GM10248 (cell line): ENCODE data around the gene CYP4A22.
"Not testable (repeated sequence)": the region's sequence is repeated elsewhere in the genome, so short reads cannot be mapped to it uniquely, and the experiment has no call there.

Experiments used
- CTCF ChIA-PET: fragments of 300-600 bp; sonication (Branson Sonifier 250); formaldehyde crosslinking; extraction: SDS; loops from one replicate; lab custom pipeline; 2021; ENCODE audit warnings: antibody characterized with exemption; lab: Yijun Ruan, JAX
- POLR2A ChIA-PET: fragments of 350-650 bp; sonication (Branson Sonifier 250); formaldehyde crosslinking; extraction: SDS; loops from one replicate; lab custom pipeline; 2020; ENCODE audit warnings: antibody characterized with exemption; lab: Yijun Ruan, JAX
- DNase-seq: peaks from one replicate; pipeline ENCODE4 v3.0.0; 2012; ENCODE audit errors: extremely low spot score
- CTCF ChIP-seq: IDR thresholded peaks from 2 replicates; pipeline ENCODE4 v1.5.1; 2012; ENCODE audit warnings: mild to moderate bottlenecking, low read depth; ENCODE audit errors: extremely low read depth, missing control alignments, control extremely low read depth

Gene CYP4A22

GRCh38 chr1:47137198-47137597, at the start of gene CYP4A22:
Gene CYP4A22, plus strand, starts transcription at chr1:47137441. Its CDS starts 45 bp downstream, at chr1:47137486.
- ChIA-PET CTCF (no interaction called here), POLR2A (no interaction called here)
- DNase-seq = no peak
- TF ChIP-seq CTCF = no peak

- DNase-seq, POLR2A ChIA-PET, CTCF ChIA-PET: not testable (repeated sequence)
- TF ChIP-seq CTCF = peak; percentile 59
Measured at GRCh38 chr1:47089356-47089755, 47.9 kb upstream of the CYP4A22 start.

GRCh38 chr1:47091476-47091875, 45.8 kb upstream of the CYP4A22 start:
- POLR2A ChIA-PET, DNase-seq, CTCF ChIA-PET: not testable (repeated sequence)

GRCh38 chr1:47104816-47105215, 32.4 kb upstream of the CYP4A22 start:
- POLR2A ChIA-PET = no interaction called here
- TF ChIP-seq CTCF = no peak
- no peak for DNase-seq
- CTCF ChIA-PET = no interaction called here

GRCh38 chr1:47106792-47107191, 30.4 kb upstream of the CYP4A22 start:
- ChIA-PET POLR2A (no interaction called here), CTCF (no interaction called here)
- TF ChIP-seq CTCF = no peak
- DNase-seq = no peak

GRCh38 chr1:47107851-47108574, 29.2 kb upstream of the CYP4A22 start:
- DNase-seq, POLR2A ChIA-PET, CTCF ChIA-PET: not testable (repeated sequence)

GRCh38 chr1:47109482-47109881, 27.8 kb upstream of the CYP4A22 start:
- DNase-seq, POLR2A ChIA-PET, CTCF ChIA-PET: not testable (repeated sequence)

- no peak for TF ChIP-seq CTCF
- DNase-seq = no peak
- CTCF ChIA-PET = no interaction called here
- POLR2A ChIA-PET = no interaction called here
Measured at GRCh38 chr1:47113178-47113577, 24.1 kb upstream of the CYP4A22 start.

- CTCF ChIA-PET, POLR2A ChIA-PET, DNase-seq: not testable (repeated sequence)
Measured at GRCh38 chr1:47121039-47121438, 16.2 kb upstream of the CYP4A22 start.

GRCh38 chr1:47124834-47125233, 12.4 kb upstream of the CYP4A22 start:
- DNase-seq, CTCF ChIA-PET, POLR2A ChIA-PET: not testable (repeated sequence)

GRCh38 chr1:47126997-47127396, 10.2 kb upstream of the CYP4A22 start:
- POLR2A ChIA-PET, CTCF ChIA-PET, DNase-seq: not testable (repeated sequence)
